ENCODE measurements around the gene RAD51B. TPM values are rescaled to one million over a fixed set of nuclear protein-coding genes. Genes with fewer than 3 reads are reported as not detected.

RAD51B gene
- total RNA-seq, 3 donors from 2014 or later: 10.6 to 77.6 (median 33.8) TPM

- H3K9me3 ChIP-seq: no peaks in the 10 kb centered on the region
- H3K27me3 ChIP-seq: no peaks in the 10 kb centered on the region
- no peak overlapping the region for H3K27ac ChIP-seq
- DNase-seq (ENCODE audit: low spot score in 2 of 2): no peak
- intact Hi-C loops (cut with DNase I; ENCODE audit: low total_unique reads): no loop called here
- H3K4me3 ChIP-seq: no peak overlapping the region
- TF ChIP-seq POLR2A (IDR thresholded peaks at IDR 0.05) (no peak), POLR2AphosphoS5 (IDR thresholded peaks at IDR 0.05) (no peak), CTCF (IDR thresholded peaks at IDR 0.05) (no peak)
- H3K36me3 ChIP-seq: no peaks in the 10 kb centered on the region
- peaks cover 0 to 9% of the 10 kb centered on the region in 2 donors for H3K4me1 ChIP-seq
These were observed 394.9 kb downstream of the RAD51B start for GRCh38 chr14:68214431-68214830.

- Histone ChIP-seq H3K4me1 (peaks cover 0 to 2% of the 10 kb centered on the region in 2 donors), H3K4me3 (no peak overlapping the region), H3K36me3 (no peaks in the 10 kb centered on the region), H3K27ac (no peak overlapping the region), H3K9me3 (no peaks in the 10 kb centered on the region), H3K27me3 (no peaks in the 10 kb centered on the region)
- intact Hi-C loops (cut with DNase I; ENCODE audit: low total_unique reads): no loop called here
- DNase-seq (ENCODE audit: low spot score in 2 of 2): no peak
- TF ChIP-seq POLR2AphosphoS5 (IDR thresholded peaks at IDR 0.05) (no peak), CTCF (IDR thresholded peaks at IDR 0.05) (no peak), POLR2A (IDR thresholded peaks at IDR 0.05) (no peak)
These were observed 396.1 kb downstream of the RAD51B start for GRCh38 chr14:68215629-68216028.

- no peak overlapping the region for H3K27ac ChIP-seq
- H3K4me3 ChIP-seq: no peak overlapping the region
- no peaks in the 10 kb centered on the region for H3K36me3 ChIP-seq
- DNase-seq (ENCODE audit: low spot score in 2 of 2): no peak
- no peaks in the 10 kb centered on the region for H3K4me1 ChIP-seq
- no peaks in the 10 kb centered on the region for H3K9me3 ChIP-seq
- intact Hi-C loops (cut with DNase I; ENCODE audit: low total_unique reads): no loop called here
- H3K27me3 ChIP-seq: no peaks in the 10 kb centered on the region
- TF ChIP-seq POLR2AphosphoS5 (IDR thresholded peaks at IDR 0.05): no peak
- TF ChIP-seq POLR2A (IDR thresholded peaks at IDR 0.05): no peak
- no peak for TF ChIP-seq CTCF (IDR thresholded peaks at IDR 0.05)
These were observed 396.5 kb downstream of the RAD51B start for GRCh38 chr14:68216079-68216478.

GRCh38 chr14:68216957-68217356 is 397.4 kb downstream of the RAD51B start:
- H3K27me3 ChIP-seq: no peaks in the 10 kb centered on the region
- no peaks in the 10 kb centered on the region for H3K4me1 ChIP-seq
- no peak for DNase-seq (ENCODE audit: low spot score in 2 of 2)
- no peak overlapping the region for H3K27ac ChIP-seq
- H3K9me3 ChIP-seq: no peaks in the 10 kb centered on the region
- no peak overlapping the region for H3K4me3 ChIP-seq
- H3K36me3 ChIP-seq: no peaks in the 10 kb centered on the region
- TF ChIP-seq POLR2A (IDR thresholded peaks at IDR 0.05) (no peak), CTCF (IDR thresholded peaks at IDR 0.05) (no peak), POLR2AphosphoS5 (IDR thresholded peaks at IDR 0.05) (no peak)
- intact Hi-C loops (cut with DNase I; ENCODE audit: low total_unique reads): no loop called here

GRCh38 chr14:68217791-68218340 is 398.3 kb downstream of the RAD51B start:
- Histone ChIP-seq H3K4me1 (no peaks in the 10 kb centered on the region), H3K4me3 (no peak overlapping the region), H3K27me3 (no peaks in the 10 kb centered on the region), H3K27ac (no peak overlapping the region), H3K9me3 (no peaks in the 10 kb centered on the region), H3K36me3 (no peaks in the 10 kb centered on the region)
- intact Hi-C loops (cut with DNase I; ENCODE audit: low total_unique reads): no loop called here
- no peak for TF ChIP-seq POLR2A (IDR thresholded peaks at IDR 0.05)
- TF ChIP-seq CTCF (IDR thresholded peaks at IDR 0.05): no peak
- no peak for TF ChIP-seq POLR2AphosphoS5 (IDR thresholded peaks at IDR 0.05)
- DNase-seq (ENCODE audit: low spot score in 2 of 2): no peak
